ENCODE measurements around the gene CDS2. TPM values are rescaled to one million over a fixed set of nuclear protein-coding genes. Genes with fewer than 3 reads are reported as not detected.

CDS2 gene
- total RNA-seq, 1 donor from 2014 or later: 36.9 TPM

DNA sequence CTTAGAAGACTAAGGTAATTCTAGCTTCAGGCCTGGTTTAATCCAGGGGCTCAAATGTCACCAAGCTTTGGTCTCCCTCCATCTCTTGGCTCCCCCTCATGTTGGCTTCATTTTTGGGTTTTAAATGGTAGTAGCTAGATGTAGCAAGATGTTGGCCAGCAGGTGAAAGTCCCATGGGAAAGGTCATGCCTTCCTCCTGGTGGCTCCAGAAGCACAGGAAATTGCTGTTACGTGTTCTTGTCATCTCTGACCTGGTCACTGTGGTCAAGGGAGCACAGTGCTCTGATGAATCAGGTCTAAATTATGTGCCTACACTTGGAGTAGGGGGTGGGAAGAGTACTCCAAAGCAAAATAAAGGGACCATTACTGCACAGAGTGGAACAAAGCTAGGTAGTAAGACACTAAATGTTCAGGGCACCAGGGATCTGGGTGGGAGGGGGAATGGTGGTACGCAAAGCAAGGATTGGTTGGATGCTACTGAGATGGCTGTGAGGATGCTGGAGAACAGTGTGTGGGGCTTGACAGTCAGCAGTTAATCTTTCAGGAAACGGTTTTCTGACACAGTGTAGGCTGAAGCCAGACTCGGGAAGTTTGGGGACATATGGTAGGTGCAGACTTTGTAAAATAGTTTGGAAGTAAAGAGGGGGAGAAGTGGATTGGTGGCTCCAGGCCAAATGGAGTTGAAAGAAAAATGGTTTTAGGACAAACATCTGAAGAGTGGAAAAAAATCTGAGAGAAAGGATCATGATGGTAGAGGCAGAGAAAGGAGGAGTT lies 30.1 kb downstream of the CDS2 start:
- Histone ChIP-seq H3K27me3 (ENCODE audit: control insufficient read depth, insufficient read depth, low read length) (no peaks in the 10 kb centered on the region), H3K4me3 (ENCODE audit: low read depth, low read length) (no peak overlapping the region), H3K36me3 (ENCODE audit: control insufficient read depth, insufficient read depth, low read length) (no peaks in the 10 kb centered on the region)
- TF ChIP-seq, protein P1, sequence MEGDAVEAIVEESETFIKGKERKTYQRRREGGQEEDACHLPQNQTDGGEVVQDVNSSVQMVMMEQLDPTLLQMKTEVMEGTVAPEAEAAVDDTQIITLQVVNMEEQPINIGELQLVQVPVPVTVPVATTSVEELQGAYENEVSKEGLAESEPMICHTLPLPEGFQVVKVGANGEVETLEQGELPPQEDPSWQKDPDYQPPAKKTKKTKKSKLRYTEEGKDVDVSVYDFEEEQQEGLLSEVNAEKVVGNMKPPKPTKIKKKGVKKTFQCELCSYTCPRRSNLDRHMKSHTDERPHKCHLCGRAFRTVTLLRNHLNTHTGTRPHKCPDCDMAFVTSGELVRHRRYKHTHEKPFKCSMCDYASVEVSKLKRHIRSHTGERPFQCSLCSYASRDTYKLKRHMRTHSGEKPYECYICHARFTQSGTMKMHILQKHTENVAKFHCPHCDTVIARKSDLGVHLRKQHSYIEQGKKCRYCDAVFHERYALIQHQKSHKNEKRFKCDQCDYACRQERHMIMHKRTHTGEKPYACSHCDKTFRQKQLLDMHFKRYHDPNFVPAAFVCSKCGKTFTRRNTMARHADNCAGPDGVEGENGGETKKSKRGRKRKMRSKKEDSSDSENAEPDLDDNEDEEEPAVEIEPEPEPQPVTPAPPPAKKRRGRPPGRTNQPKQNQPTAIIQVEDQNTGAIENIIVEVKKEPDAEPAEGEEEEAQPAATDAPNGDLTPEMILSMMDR (IDR thresholded peaks at IDR 0.05; ENCODE audit: insufficient read depth, low read length, poor library complexity, severe bottlenecking): no peak
- DNase-seq (ENCODE audit: low read depth): no peak

DNA sequence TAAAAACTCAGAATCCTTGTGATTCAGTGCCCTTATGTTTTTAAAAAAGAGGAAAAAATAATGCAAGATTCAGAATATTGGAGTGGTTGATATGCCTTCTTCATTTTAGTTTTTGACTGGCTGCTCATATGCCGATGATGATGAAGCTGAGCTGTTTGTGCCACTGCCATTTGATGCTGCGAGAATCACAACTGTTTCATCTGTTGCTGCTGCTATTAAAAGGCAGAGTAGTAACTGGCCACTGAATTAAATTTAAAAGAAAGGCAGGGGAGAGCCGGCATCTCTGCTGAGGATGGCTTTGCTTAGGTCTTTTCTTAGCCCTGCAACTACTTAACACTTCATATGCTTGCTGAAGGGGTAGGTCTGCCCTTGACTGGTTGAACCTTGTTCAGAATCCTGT lies 33.1 kb downstream of the CDS2 start:
- no peaks in the 10 kb centered on the region for H3K27me3 ChIP-seq (ENCODE audit: control insufficient read depth, insufficient read depth, low read length)
- DNase-seq (ENCODE audit: low read depth): no peak
- TF ChIP-seq, protein P1 (IDR thresholded peaks at IDR 0.05; ENCODE audit: insufficient read depth, low read length, poor library complexity, severe bottlenecking): no peak
- no peak overlapping the region for H3K4me3 ChIP-seq (ENCODE audit: low read depth, low read length)
- no peaks in the 10 kb centered on the region for H3K36me3 ChIP-seq (ENCODE audit: control insufficient read depth, insufficient read depth, low read length)

GRCh38 chr20:5160882-5161281 lies 34.1 kb downstream of the CDS2 start:
- Histone ChIP-seq H3K4me3 (ENCODE audit: low read depth, low read length) (no peak overlapping the region), H3K36me3 (ENCODE audit: control insufficient read depth, insufficient read depth, low read length) (no peaks in the 10 kb centered on the region), H3K27me3 (ENCODE audit: control insufficient read depth, insufficient read depth, low read length) (no peaks in the 10 kb centered on the region)
- no peak for DNase-seq (ENCODE audit: low read depth)
- TF ChIP-seq, protein P1 (IDR thresholded peaks at IDR 0.05; ENCODE audit: insufficient read depth, low read length, poor library complexity, severe bottlenecking): no peak

- no peak overlapping the region for H3K4me3 ChIP-seq (ENCODE audit: low read depth, low read length)
- H3K27me3 ChIP-seq (ENCODE audit: control insufficient read depth, insufficient read depth, low read length): no peaks in the 10 kb centered on the region
- no peaks in the 10 kb centered on the region for H3K36me3 ChIP-seq (ENCODE audit: control insufficient read depth, insufficient read depth, low read length)
- TF ChIP-seq, protein P1 (IDR thresholded peaks at IDR 0.05; ENCODE audit: insufficient read depth, low read length, poor library complexity, severe bottlenecking): no peak
- DNase-seq (ENCODE audit: low read depth): no peak
Observed at GRCh38 chr20:5161536-5162164, 34.8 kb downstream of the CDS2 start.

- TF ChIP-seq, protein P1 (IDR thresholded peaks at IDR 0.05; ENCODE audit: insufficient read depth, low read length, poor library complexity, severe bottlenecking): no peak
- H3K36me3 ChIP-seq (ENCODE audit: control insufficient read depth, insufficient read depth, low read length): no peaks in the 10 kb centered on the region
- no peaks in the 10 kb centered on the region for H3K27me3 ChIP-seq (ENCODE audit: control insufficient read depth, insufficient read depth, low read length)
- H3K4me3 ChIP-seq (ENCODE audit: low read depth, low read length): no peak overlapping the region
- DNase-seq (ENCODE audit: low read depth): no peak
Observed at GRCh38 chr20:5164645-5165625, 38.1 kb downstream of the CDS2 start.
